Immature natural killer cell (primary cell): ENCODE results near the gene ASPDH. TPM values are rescaled to one million over a fixed set of nuclear protein-coding genes. Genes with fewer than 3 reads are reported as not detected.
A peak's percentile ranks its signal among the peaks of the same experiment; 100 is the strongest.

Experiments
- DNase-seq, 3 donors: peaks; one replicate each; pipeline ENCODE4 v3.0.0; 2022; ENCODE audit warnings: mixed read lengths in 1 of 3
- H3K27ac Mint-ChIP-seq, 6 donors: one replicate each; pipeline ENCODE4 v1.8.0; 2020; ENCODE audit warnings: mixed read lengths in 6 of 6, mild to moderate bottlenecking in 5 of 6, inconsistent platforms in 4 of 6, moderate library complexity in 3 of 6
- H3K27me3 Mint-ChIP-seq, 3 donors: one replicate each; pipeline ENCODE4 v1.8.0; 2020 to 2021; ENCODE audit warnings: low read depth in 3 of 3, mild to moderate bottlenecking in 3 of 3, mixed read lengths in 3 of 3, moderate library complexity in 3 of 3, inconsistent platforms in 1 of 3
- H3K36me3 Mint-ChIP-seq, 3 donors: one replicate each; pipeline ENCODE4 v1.8.0; 2020; ENCODE audit warnings: mixed read lengths in 3 of 3, inconsistent platforms in 2 of 3, mild to moderate bottlenecking in 2 of 3
- H3K4me1 Mint-ChIP-seq, 2 donors: one replicate each; pipeline ENCODE4 v1.8.0; 2020; ENCODE audit warnings: inconsistent platforms in 2 of 2, mild to moderate bottlenecking in 2 of 2, mixed read lengths in 2 of 2, moderate library complexity in 1 of 2
- H3K4me3 Mint-ChIP-seq, 5 donors: one replicate each; pipeline ENCODE4 v1.8.0; 2020; ENCODE audit warnings: mild to moderate bottlenecking in 5 of 5, mixed read lengths in 5 of 5, inconsistent platforms in 3 of 5, moderate library complexity in 3 of 5
- H3K9me3 Mint-ChIP-seq, 6 donors: one replicate each; pipeline ENCODE4 v1.8.0; 2020; ENCODE audit warnings: mild to moderate bottlenecking in 6 of 6, mixed read lengths in 6 of 6, inconsistent platforms in 4 of 6, moderate library complexity in 3 of 6
- polyA plus RNA-seq, 3 donors: library from polyadenylated mRNA; unstranded; fragments of 300-500 nt; fragmentation: Illumina TruSeq; gene quantifications; one replicate each; pipeline ENCODE4 v1.2.3, GENCODE V29; 2021

The ASPDH gene
- polyA plus RNA-seq, 3 donors from 2014 or later: not detected

DNA sequence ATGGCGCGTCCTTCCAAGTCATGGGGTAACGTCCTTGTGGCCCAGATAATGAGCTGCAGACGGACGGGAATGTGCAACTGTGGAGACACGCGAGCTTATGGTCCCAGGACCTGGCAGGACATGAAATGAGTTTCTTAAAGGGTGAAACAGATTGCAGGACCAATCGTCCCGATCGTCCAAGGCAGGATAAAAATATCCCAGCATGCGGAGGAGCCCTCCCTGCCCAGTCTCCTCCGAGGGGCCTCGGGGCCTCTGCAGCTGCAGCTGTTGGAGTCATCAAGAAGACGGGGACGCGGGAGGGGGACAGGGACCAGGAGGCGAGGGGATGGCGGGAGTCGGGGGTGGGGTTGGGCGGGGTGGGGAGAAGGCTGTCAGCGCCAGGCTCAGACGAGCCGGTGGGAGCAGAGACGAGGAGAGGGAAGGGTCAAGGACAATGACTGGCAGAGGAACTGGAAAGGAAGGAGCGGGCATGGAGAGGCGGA lies 22.7 kb downstream of the ASPDH start:
- Mint-ChIP-seq H3K27ac (no peak overlapping the region), H3K4me1 (peaks cover 13 to 14% of the 10 kb centered on the region in 2 donors), H3K27me3 (peaks cover 3 to 10% (median 6%) of the 10 kb centered on the region in 3 donors), H3K4me3 (no peak overlapping the region), H3K9me3 (peaks cover 0 to 1% (median 0%) of the 10 kb centered on the region in 6 donors), H3K36me3 (peaks cover under 1 to 8% (median 5%) of the 10 kb centered on the region in 3 donors)
- DNase-seq: no peak

GRCh38 chr19:50490411-50490811 lies 23.3 kb downstream of the ASPDH start:
- H3K9me3 Mint-ChIP-seq: peaks cover 0 to 1% (median 0%) of the 10 kb centered on the region in 6 donors
- DNase-seq: no peak
- H3K27ac Mint-ChIP-seq: no peak overlapping the region
- no peak overlapping the region for H3K4me3 Mint-ChIP-seq
- H3K27me3 Mint-ChIP-seq: peaks cover 3 to 10% (median 6%) of the 10 kb centered on the region in 3 donors
- peaks cover 0 to 8% (median 5%) of the 10 kb centered on the region in 3 donors for H3K36me3 Mint-ChIP-seq
- H3K4me1 Mint-ChIP-seq: peaks cover 13 to 14% of the 10 kb centered on the region in 2 donors

DNA sequence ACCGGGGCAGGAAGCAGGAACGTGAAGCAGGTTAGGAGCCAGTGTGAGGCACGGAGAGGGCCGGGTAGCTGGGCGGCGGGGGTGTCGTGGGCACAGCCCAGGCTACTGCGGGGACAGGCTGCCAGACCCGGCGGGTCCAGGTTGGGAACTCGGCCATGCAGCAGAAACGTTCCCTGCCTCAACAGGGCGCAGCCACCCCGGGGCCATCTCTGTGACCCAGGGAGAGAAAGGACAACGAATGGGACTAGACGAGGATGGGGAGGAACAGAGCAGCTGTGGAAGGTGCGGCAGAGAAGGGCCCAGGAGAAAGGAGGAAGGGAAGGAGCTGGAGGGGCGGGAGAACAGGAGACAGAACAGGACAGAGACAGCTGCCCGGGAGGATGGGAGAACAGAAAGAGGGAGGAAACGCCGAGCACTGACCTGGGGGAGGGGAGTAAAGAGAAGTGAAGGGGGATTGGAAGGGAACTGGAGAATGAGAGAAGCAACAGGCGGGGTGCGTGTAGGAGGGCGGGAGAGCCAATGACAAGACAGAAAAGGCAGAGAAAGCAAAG lies 24.2 kb downstream of the ASPDH start:
- H3K4me3 Mint-ChIP-seq: no peak overlapping the region
- peaks cover 0 to 11% (median 8%) of the 10 kb centered on the region in 3 donors for H3K36me3 Mint-ChIP-seq
- H3K27ac Mint-ChIP-seq: no peak overlapping the region
- DNase-seq: no peak
- H3K9me3 Mint-ChIP-seq: no peaks in the 10 kb centered on the region
- peaks cover 13 to 14% of the 10 kb centered on the region in 2 donors for H3K4me1 Mint-ChIP-seq
- H3K27me3 Mint-ChIP-seq: peaks cover 3 to 10% (median 6%) of the 10 kb centered on the region in 3 donors

GRCh38 chr19:50488389-50489194 lies 25.1 kb downstream of the ASPDH start:
- Mint-ChIP-seq H3K9me3 (no peaks in the 10 kb centered on the region), H3K36me3 (peaks cover 0 to 11% (median 8%) of the 10 kb centered on the region in 3 donors), H3K4me1 (peaks cover 13 to 14% of the 10 kb centered on the region in 2 donors), H3K27ac (no peak overlapping the region), H3K4me3 (no peak overlapping the region), H3K27me3 (peaks cover 3 to 10% (median 5%) of the 10 kb centered on the region in 3 donors)
- DNase-seq: no peak

GRCh38 chr19:50486823-50487515 lies 26.7 kb downstream of the ASPDH start:
- H3K4me3 Mint-ChIP-seq: no peak overlapping the region
- peaks cover 6 to 16% (median 13%) of the 10 kb centered on the region in 3 donors for H3K36me3 Mint-ChIP-seq
- no peaks in the 10 kb centered on the region for H3K9me3 Mint-ChIP-seq
- peak; percentile 34 to 37 (median 37) for DNase-seq
- no peak overlapping the region for H3K27ac Mint-ChIP-seq
- H3K4me1 Mint-ChIP-seq: peaks cover 9 to 12% of the 10 kb centered on the region in 2 donors
- peaks cover 3 to 7% (median 4%) of the 10 kb centered on the region in 3 donors for H3K27me3 Mint-ChIP-seq

DNA sequence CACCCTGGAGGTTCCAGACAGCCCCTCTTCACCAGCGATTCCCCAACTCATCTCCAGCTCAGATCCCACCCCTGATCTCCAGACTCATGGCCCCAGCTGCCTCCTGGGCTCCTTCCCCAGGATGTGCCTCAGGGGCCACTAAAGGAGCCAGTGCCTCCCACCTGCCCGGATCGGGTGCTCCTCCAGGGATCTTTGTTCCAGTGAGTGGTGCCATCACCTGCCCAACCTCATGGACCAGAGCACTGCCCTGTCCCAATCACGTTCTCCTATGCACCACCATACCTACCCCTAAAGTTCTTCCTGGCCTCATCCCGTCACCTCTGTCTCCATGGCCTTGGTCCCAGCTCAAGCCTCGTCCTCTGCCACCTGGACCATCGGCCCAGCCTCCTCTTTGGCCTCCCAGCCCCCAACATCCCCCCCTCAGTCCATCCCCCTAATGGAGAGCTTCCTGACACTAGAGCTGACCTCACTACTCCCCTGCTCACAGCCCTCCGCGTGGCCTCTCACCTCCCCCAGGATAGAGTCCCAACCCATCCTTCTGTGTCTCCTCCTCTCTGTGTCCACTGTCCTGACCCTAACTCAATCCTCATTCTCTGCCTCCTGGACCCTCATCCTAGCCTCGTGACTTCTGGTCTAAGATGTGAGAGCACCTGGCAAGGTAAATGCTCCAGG lies 28.3 kb downstream of the ASPDH start:
- H3K27ac Mint-ChIP-seq: peak overlapping the region in 1 of 6 donors; percentile 55
- H3K36me3 Mint-ChIP-seq: peaks cover 6 to 16% (median 8%) of the 10 kb centered on the region in 3 donors
- peaks cover under 1 to 1% of the 10 kb centered on the region in 2 donors for H3K4me1 Mint-ChIP-seq
- H3K27me3 Mint-ChIP-seq: peaks cover 4 to 5% (median 4%) of the 10 kb centered on the region in 3 donors
- H3K9me3 Mint-ChIP-seq: no peaks in the 10 kb centered on the region
- H3K4me3 Mint-ChIP-seq: no peak overlapping the region
- DNase-seq: no peak

DNA sequence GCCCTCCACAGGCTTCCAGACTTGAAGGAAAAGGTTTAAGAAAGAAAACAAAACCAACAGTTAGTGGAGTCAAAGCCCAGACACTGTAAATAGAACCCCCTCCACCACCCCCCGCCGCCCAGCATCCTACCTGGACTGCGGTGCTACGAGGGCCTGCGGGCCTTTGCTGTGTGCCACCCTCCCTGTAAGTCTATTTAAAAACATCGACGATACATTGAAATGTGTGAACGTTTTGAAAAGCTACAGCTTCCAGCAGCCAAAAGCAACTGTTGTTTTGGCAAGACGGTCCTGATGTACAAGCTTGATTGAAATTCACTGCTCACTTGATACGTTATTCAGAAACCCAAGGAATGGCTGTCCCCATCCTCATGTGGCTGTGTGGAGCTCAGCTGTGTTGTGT lies 30.8 kb downstream of the ASPDH start:
- H3K9me3 Mint-ChIP-seq: no peaks in the 10 kb centered on the region
- peaks cover 8 to 9% of the 10 kb centered on the region in 2 donors for H3K4me1 Mint-ChIP-seq
- no peak for DNase-seq
- no peak overlapping the region for H3K4me3 Mint-ChIP-seq
- peaks cover 1 to 4% (median 3%) of the 10 kb centered on the region in 3 donors for H3K27me3 Mint-ChIP-seq
- H3K27ac Mint-ChIP-seq: no peak overlapping the region
- H3K36me3 Mint-ChIP-seq: peaks cover 6 to 10% (median 7%) of the 10 kb centered on the region in 3 donors

- peaks cover 13 to 15% of the 10 kb centered on the region in 2 donors for H3K4me1 Mint-ChIP-seq
- peaks cover 6 to 10% (median 10%) of the 10 kb centered on the region in 3 donors for H3K36me3 Mint-ChIP-seq
- no peak overlapping the region for H3K27ac Mint-ChIP-seq
- peaks cover 3 to 4% (median 3%) of the 10 kb centered on the region in 3 donors for H3K27me3 Mint-ChIP-seq
- no peak overlapping the region for H3K4me3 Mint-ChIP-seq
- H3K9me3 Mint-ChIP-seq: no peaks in the 10 kb centered on the region
- no peak for DNase-seq
Observed at GRCh38 chr19:50482271-50482855, 31.4 kb downstream of the ASPDH start.

DNA sequence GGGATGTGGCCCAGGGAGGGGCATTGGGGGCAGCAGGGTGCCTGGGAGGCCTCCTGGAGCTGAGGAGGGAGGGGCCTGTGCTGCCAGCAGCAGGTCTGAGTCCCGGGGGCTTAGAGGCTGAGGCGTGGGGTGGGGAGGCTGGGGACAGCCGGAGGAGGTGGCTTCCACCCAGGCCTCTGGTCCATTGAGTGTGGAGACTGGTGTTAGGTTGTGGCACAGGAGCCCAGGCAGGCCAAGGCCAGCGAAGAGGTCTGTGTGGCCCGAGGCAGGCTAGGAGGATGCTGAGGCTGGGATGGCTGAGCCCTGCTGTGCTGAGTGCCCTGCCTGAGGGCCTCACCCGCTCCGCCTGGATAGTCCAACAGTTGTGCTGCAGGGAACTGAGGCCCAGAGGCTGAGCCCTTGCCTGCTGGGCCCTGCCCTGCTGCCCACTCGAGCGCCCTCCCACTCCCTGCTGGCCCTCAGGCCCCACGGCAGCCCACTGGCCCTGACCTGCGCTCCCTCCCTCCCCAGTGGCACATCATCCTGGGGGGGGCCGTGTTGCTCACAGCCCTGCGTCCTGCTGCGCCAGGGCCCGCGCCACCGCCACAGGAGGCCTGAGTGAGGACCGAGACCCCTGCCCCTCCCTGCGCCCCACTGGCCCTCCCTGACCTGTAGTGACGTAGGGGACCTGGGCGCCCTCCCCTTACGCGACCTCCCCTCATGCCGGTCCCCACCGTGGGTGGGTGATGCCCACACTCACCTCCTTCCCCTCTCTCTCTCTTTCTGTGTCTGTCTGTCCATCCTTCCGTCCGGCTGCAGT lies 32.2 kb downstream of the ASPDH start:
- H3K36me3 Mint-ChIP-seq: peaks cover 6 to 12% (median 10%) of the 10 kb centered on the region in 3 donors
- no peak overlapping the region for H3K27ac Mint-ChIP-seq
- H3K4me3 Mint-ChIP-seq: no peak overlapping the region

DNA sequence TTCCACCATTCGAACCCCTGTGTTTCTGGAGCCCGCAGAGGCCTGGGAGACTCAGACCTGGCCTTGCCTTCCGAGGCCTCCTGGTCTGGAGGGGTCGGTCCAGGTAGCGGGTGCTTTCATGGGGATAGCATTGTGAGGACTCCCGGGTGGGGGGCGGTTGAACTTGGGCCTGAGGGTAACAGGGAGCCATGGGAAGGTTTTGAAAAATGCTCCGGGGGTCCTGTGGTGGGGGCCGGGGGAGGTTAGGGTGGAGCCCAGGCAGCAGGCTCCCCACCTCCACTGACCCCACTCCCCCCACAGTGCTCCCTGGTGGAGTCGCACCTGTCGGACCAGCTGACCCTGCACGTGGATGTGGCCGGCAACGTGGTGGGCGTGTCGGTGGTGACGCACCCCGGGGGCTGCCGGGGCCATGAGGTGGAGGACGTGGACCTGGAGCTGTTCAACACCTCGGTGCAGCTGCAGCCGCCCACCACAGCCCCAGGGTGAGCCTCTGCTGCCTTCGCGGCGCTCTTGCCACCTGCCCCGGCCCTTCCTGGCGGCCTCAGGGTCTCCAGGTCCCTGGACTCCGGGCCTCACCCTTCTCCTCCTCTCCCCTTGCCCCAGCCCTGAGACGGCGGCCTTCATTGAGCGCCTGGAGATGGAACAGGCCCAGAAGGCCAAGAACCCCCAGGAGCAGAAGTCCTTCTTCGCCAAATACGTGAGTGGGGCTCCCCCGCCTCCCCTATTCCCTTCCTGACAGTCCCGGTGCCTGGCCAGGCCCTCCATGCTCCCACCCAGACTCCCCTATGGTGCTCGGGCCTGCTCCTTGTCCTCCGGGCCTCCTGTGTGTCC lies 33.2 kb downstream of the ASPDH start:
- no peak overlapping the region for H3K27ac Mint-ChIP-seq
- H3K4me3 Mint-ChIP-seq: no peak overlapping the region
- H3K36me3 Mint-ChIP-seq: peaks cover 6 to 12% (median 10%) of the 10 kb centered on the region in 3 donors

More for the DNA sequence above, 32.2 kb downstream of the ASPDH start:
- no peak for DNase-seq
- peaks cover 20 to 23% of the 10 kb centered on the region in 2 donors for H3K4me1 Mint-ChIP-seq
- H3K27me3 Mint-ChIP-seq: peaks cover 0 to 5% (median 3%) of the 10 kb centered on the region in 3 donors
- H3K9me3 Mint-ChIP-seq: no peaks in the 10 kb centered on the region

GRCh38 chr19:50479761-50480251 lies 33.9 kb downstream of the ASPDH start:
- Mint-ChIP-seq H3K27ac (no peak overlapping the region), H3K9me3 (no peaks in the 10 kb centered on the region), H3K4me1 (peaks cover 21 to 26% of the 10 kb centered on the region in 2 donors), H3K36me3 (peaks cover 5 to 12% (median 6%) of the 10 kb centered on the region in 3 donors), H3K27me3 (peaks cover 6 to 12% (median 7%) of the 10 kb centered on the region in 3 donors), H3K4me3 (no peak overlapping the region)
- DNase-seq: no peak

More for the DNA sequence above, 33.2 kb downstream of the ASPDH start:
- Mint-ChIP-seq H3K4me1 (peaks cover 21 to 26% of the 10 kb centered on the region in 2 donors), H3K9me3 (no peaks in the 10 kb centered on the region), H3K27me3 (peaks cover 6 to 12% (median 7%) of the 10 kb centered on the region in 3 donors)
- DNase-seq: no peak
